ENCODE measurements around the gene ERC1.

GRCh38 chr12:1307796-1308195 lies 316.8 kb downstream of the ERC1 start:
- TF ChIP-seq CTCF (IDR thresholded peaks at IDR 0.05; ENCODE audit: low read length) (no peak), EZH2 (IDR thresholded peaks at IDR 0.05; ENCODE audit: borderline replicate concordance, low read length) (no peak)

All from OCI-LY1 (cell line).